NCI-H748 (cell line): ENCODE data around the gene CAMTA1.

Experiments used
- DNase-seq: peaks from one replicate; lab custom pipeline; 2025; ENCODE audit not compliant: unreplicated experiment; lab: John Stamatoyannopoulos, UW

The CAMTA1 gene

GRCh38 chr1:7098641-7099040 is 313.4 kb downstream of the CAMTA1 start:
- no peak for DNase-seq

- DNase-seq: no peak
Measured at GRCh38 chr1:7100479-7100878, 315.2 kb downstream of the CAMTA1 start.

GRCh38 chr1:7101187-7101586 is 315.9 kb downstream of the CAMTA1 start:
- no peak for DNase-seq

GRCh38 chr1:7103361-7103782 is 318.1 kb downstream of the CAMTA1 start:
- DNase-seq: no peak

GRCh38 chr1:7103874-7104273 is 318.6 kb downstream of the CAMTA1 start:
- no peak for DNase-seq

- no peak for DNase-seq
Measured at GRCh38 chr1:7104339-7104738, 319.1 kb downstream of the CAMTA1 start.

GRCh38 chr1:7105269-7105668 is 320.0 kb downstream of the CAMTA1 start:
- no peak for DNase-seq

- no peak for DNase-seq
Measured at GRCh38 chr1:7106442-7107108, 321.3 kb downstream of the CAMTA1 start.

- no peak for DNase-seq
Measured at GRCh38 chr1:7107109-7107830, 322.0 kb downstream of the CAMTA1 start.

GRCh38 chr1:7108251-7108650 is 323.0 kb downstream of the CAMTA1 start:
- no peak for DNase-seq

- DNase-seq: no peak
Measured at GRCh38 chr1:7109901-7110300, 324.6 kb downstream of the CAMTA1 start.

- no peak for DNase-seq
Measured at GRCh38 chr1:7110321-7110720, 325.1 kb downstream of the CAMTA1 start.

GRCh38 chr1:7111853-7112252 is 326.6 kb downstream of the CAMTA1 start:
- DNase-seq: no peak

- no peak for DNase-seq
Measured at GRCh38 chr1:7113136-7113535, 327.9 kb downstream of the CAMTA1 start.

GRCh38 chr1:7113822-7114221 is 328.6 kb downstream of the CAMTA1 start:
- DNase-seq: no peak

GRCh38 chr1:7116001-7116400 is 330.7 kb downstream of the CAMTA1 start:
- DNase-seq: no peak

GRCh38 chr1:7117399-7118281 is 332.4 kb downstream of the CAMTA1 start:
- peak; percentile 23 for DNase-seq

- DNase-seq: no peak
Measured at GRCh38 chr1:7119156-7119555, 333.9 kb downstream of the CAMTA1 start.

GRCh38 chr1:7120863-7121621 is 335.8 kb downstream of the CAMTA1 start:
- DNase-seq: no peak

- no peak for DNase-seq
Measured at GRCh38 chr1:7121622-7121988, 336.4 kb downstream of the CAMTA1 start.
